Mucosa of descending colon (tissue), 3 donors: ENCODE results near the gene FANCC. TPM values are rescaled to one million over a fixed set of nuclear protein-coding genes. Genes with fewer than 3 reads are reported as not detected.

Source experiments
- ATAC-seq: fragments of 200-7000 bp; cut with Tn5 transposase; one replicate; pipeline ENCODE4 v1.9.1; 2020; ENCODE audit warnings: mild to moderate bottlenecking, moderate library complexity
- DNase-seq, 3 donors: peaks; one replicate each; pipeline ENCODE4 v3.0.0-alpha.2; 2020
- H3K36me3 ChIP-seq: fragments of 200-600 bp; one replicate; pipeline ENCODE4 v1.8.0; 2021; ENCODE audit warnings: low read depth, mild to moderate bottlenecking
- H3K4me1 ChIP-seq: fragments of 200-600 bp; one replicate; pipeline ENCODE4 v1.8.0; 2021; ENCODE audit warnings: low read depth, mild to moderate bottlenecking
- H3K4me3 ChIP-seq: fragments of 200-600 bp; one replicate; pipeline ENCODE4 v1.8.0; 2021; ENCODE audit warnings: mild to moderate bottlenecking
- H3K9me3 ChIP-seq: fragments of 200-600 bp; one replicate; pipeline ENCODE4 v1.8.0; 2021; ENCODE audit warnings: mild to moderate bottlenecking
- CTCF ChIP-seq: fragments of 200-600 bp; IDR thresholded peaks from one replicate; pipeline ENCODE4 v1.8.0; 2022; ENCODE audit warnings: antibody characterized with exemption, mild to moderate bottlenecking
- intact Hi-C, 2 donors: fragments of 100-400 bp; cut with DNase I in 1 of 2; cut with micrococcal nuclease in 1 of 2; formaldehyde crosslinking; loops; one replicate each; pipeline versions ENCODE4 v1.11.0 to v1.11.1; 2022; cut with DNase I, micrococcal nuclease
- total RNA-seq, 3 donors: library from RNA; stranded (reverse); fragmentation: NEBNext Ultra II Directional in 2 of 3; extraction: Animal tissue kit (Norgen Biotek cat#: 25700) in 2 of 3; gene quantifications; one replicate each; pipeline versions ENCODE4 v1.2.1 to v1.2.4, GENCODE V29; 2021 to 2023
- donor health status: DM: no; HTN: no; CAD: no; lungs with moderate emphysema.
- donor health status: DM: no; HTN: no; CAD: no.
- donor health status: DM: no; HTN: yes; CAD: no.

The FANCC gene
- total RNA-seq, 3 donors from 2014 or later, result 10.7 to 18.0 (median 14.2) TPM

- TF ChIP-seq CTCF, result no peak
- no peak overlapping the region for H3K4me3 ChIP-seq
- no peak for DNase-seq
- intact Hi-C loops, result no loop called here
- ATAC-seq, result no peak
- no peaks in the 10 kb centered on the region for H3K36me3 ChIP-seq
- H3K4me1 ChIP-seq, result peaks cover 15% of the 10 kb centered on the region
- no peaks in the 10 kb centered on the region for H3K9me3 ChIP-seq
Measured at GRCh38 chr9:95264954-95265615, 52.4 kb downstream of the FANCC start.

- no peaks in the 10 kb centered on the region for H3K36me3 ChIP-seq
- no peaks in the 10 kb centered on the region for H3K9me3 ChIP-seq
- peaks cover 15% of the 10 kb centered on the region for H3K4me1 ChIP-seq
- H3K4me3 ChIP-seq, result no peak overlapping the region
- no peak for TF ChIP-seq CTCF
- intact Hi-C loops, result no loop called here
- DNase-seq, result no peak
- peak; percentile 31 for ATAC-seq
Measured at GRCh38 chr9:95261890-95262289, 55.6 kb downstream of the FANCC start.

- intact Hi-C loops, result loop anchor here in 1 of 2 donors (5.0 kb wide), 1 partner anchor 277 kb away; no protein-coding TSS in a partner anchor
- Histone ChIP-seq H3K9me3 (no peaks in the 10 kb centered on the region), H3K36me3 (no peaks in the 10 kb centered on the region), H3K4me1 (no peaks in the 10 kb centered on the region), H3K4me3 (no peak overlapping the region)
- ATAC-seq, result no peak
- TF ChIP-seq CTCF, result no peak
- DNase-seq, result no peak
Measured at GRCh38 chr9:95250462-95251221, 66.9 kb downstream of the FANCC start.

- Histone ChIP-seq H3K9me3 (no peaks in the 10 kb centered on the region), H3K36me3 (no peaks in the 10 kb centered on the region), H3K4me3 (no peak overlapping the region), H3K4me1 (no peaks in the 10 kb centered on the region)
- ATAC-seq (peak; percentile 68), DNase-seq (no peak)
- TF ChIP-seq CTCF, result no peak
- intact Hi-C loops, result loop anchor here in 1 of 2 donors (5.0 kb wide), 1 partner anchor 277 kb away; no protein-coding TSS in a partner anchor
Measured at GRCh38 chr9:95249986-95250385, 67.5 kb downstream of the FANCC start.

- DNase-seq, result no peak
- Histone ChIP-seq H3K9me3 (no peaks in the 10 kb centered on the region), H3K36me3 (no peaks in the 10 kb centered on the region), H3K4me1 (no peaks in the 10 kb centered on the region), H3K4me3 (no peak overlapping the region)
- no peak for TF ChIP-seq CTCF
- no peak for ATAC-seq
- intact Hi-C loops, result no loop called here
Measured at GRCh38 chr9:95246547-95246946, 71.0 kb downstream of the FANCC start.
